Neuron (in vitro differentiated cells): Measurements from ENCODE around the gene PPP2R5E.
A peak's percentile ranks its signal among the peaks of the same experiment; 100 is the strongest.

Source experiments
- H2AFZ ChIP-seq: one replicate; pipeline ENCODE4 v1.6.1; 2013; ENCODE audit warnings: low read depth, mild to moderate bottlenecking, inconsistent platforms, low read length, moderate library complexity
- H3K27me3 ChIP-seq: one replicate; pipeline ENCODE4 v1.6.1; 2013; ENCODE audit warnings: low read length; ENCODE audit not compliant: insufficient read depth
- H3K36me3 ChIP-seq: one replicate; pipeline ENCODE4 v1.6.1; 2013; ENCODE audit warnings: low read length; ENCODE audit not compliant: insufficient read depth
- H3K4me1 ChIP-seq: one replicate; pipeline ENCODE4 v1.6.1; 2013; ENCODE audit warnings: low read length; ENCODE audit not compliant: insufficient read depth
- H3K4me3 ChIP-seq: 2 replicates; pipeline ENCODE4 v1.5.1; 2013; ENCODE audit warnings: mild to moderate bottlenecking, low read length, moderate library complexity
- H3K9me3 ChIP-seq: one replicate; pipeline ENCODE4 v1.6.1; 2013; ENCODE audit warnings: low read length

The PPP2R5E gene

GRCh38 chr14:63367742-63368364, 175.3 kb downstream of the PPP2R5E start:
- Histone ChIP-seq H3K36me3 (peaks cover 2% of the 10 kb centered on the region), H3K4me1 (peaks cover 1% of the 10 kb centered on the region), H3K27me3 (no peaks in the 10 kb centered on the region), H2AFZ (no peak overlapping the region), H3K4me3 (no peak overlapping the region), H3K9me3 (no peaks in the 10 kb centered on the region)

- Histone ChIP-seq H3K36me3 (no peaks in the 10 kb centered on the region), H3K4me3 (peak overlapping the region; percentile 17), H2AFZ (peak overlapping the region; percentile 63), H3K4me1 (peaks cover 14% of the 10 kb centered on the region), H3K27me3 (no peaks in the 10 kb centered on the region), H3K9me3 (no peaks in the 10 kb centered on the region)
Measured at GRCh38 chr14:63362389-63362819, 180.8 kb downstream of the PPP2R5E start.

GRCh38 chr14:63361790-63362189, 181.4 kb downstream of the PPP2R5E start:
- peaks cover 14% of the 10 kb centered on the region for H3K4me1 ChIP-seq
- no peaks in the 10 kb centered on the region for H3K36me3 ChIP-seq
- H2AFZ ChIP-seq: peak overlapping the region; percentile 63
- H3K27me3 ChIP-seq: no peaks in the 10 kb centered on the region
- peak overlapping the region; percentile 17 for H3K4me3 ChIP-seq
- H3K9me3 ChIP-seq: no peaks in the 10 kb centered on the region

- H3K36me3 ChIP-seq: no peaks in the 10 kb centered on the region
- no peak overlapping the region for H3K4me3 ChIP-seq
- H3K27me3 ChIP-seq: no peaks in the 10 kb centered on the region
- peaks cover 13% of the 10 kb centered on the region for H3K4me1 ChIP-seq
- no peaks in the 10 kb centered on the region for H3K9me3 ChIP-seq
- H2AFZ ChIP-seq: no peak overlapping the region
Measured at GRCh38 chr14:63357841-63358240, 185.3 kb downstream of the PPP2R5E start.

- no peaks in the 10 kb centered on the region for H3K27me3 ChIP-seq
- no peaks in the 10 kb centered on the region for H3K36me3 ChIP-seq
- H3K4me1 ChIP-seq: no peaks in the 10 kb centered on the region
- no peak overlapping the region for H3K4me3 ChIP-seq
- H3K9me3 ChIP-seq: no peaks in the 10 kb centered on the region
- no peak overlapping the region for H2AFZ ChIP-seq
Measured at GRCh38 chr14:63345826-63346225, 197.4 kb downstream of the PPP2R5E start.

- no peaks in the 10 kb centered on the region for H3K36me3 ChIP-seq
- H2AFZ ChIP-seq: no peak overlapping the region
- no peaks in the 10 kb centered on the region for H3K27me3 ChIP-seq
- no peak overlapping the region for H3K4me3 ChIP-seq
- no peaks in the 10 kb centered on the region for H3K4me1 ChIP-seq
- H3K9me3 ChIP-seq: peaks cover 2% of the 10 kb centered on the region
Measured at GRCh38 chr14:63344336-63344735, 198.8 kb downstream of the PPP2R5E start.

GRCh38 chr14:63343878-63344277, 199.3 kb downstream of the PPP2R5E start:
- H3K4me1 ChIP-seq: no peaks in the 10 kb centered on the region
- H3K4me3 ChIP-seq: no peak overlapping the region
- H3K27me3 ChIP-seq: no peaks in the 10 kb centered on the region
- no peaks in the 10 kb centered on the region for H3K36me3 ChIP-seq
- peaks cover 2% of the 10 kb centered on the region for H3K9me3 ChIP-seq
- no peak overlapping the region for H2AFZ ChIP-seq

- no peak overlapping the region for H3K4me3 ChIP-seq
- peaks cover 2% of the 10 kb centered on the region for H3K9me3 ChIP-seq
- no peaks in the 10 kb centered on the region for H3K36me3 ChIP-seq
- H3K4me1 ChIP-seq: no peaks in the 10 kb centered on the region
- H3K27me3 ChIP-seq: no peaks in the 10 kb centered on the region
- no peak overlapping the region for H2AFZ ChIP-seq
Measured at GRCh38 chr14:63342371-63342770, 200.8 kb downstream of the PPP2R5E start.

GRCh38 chr14:63328787-63329737, 214.1 kb downstream of the PPP2R5E start:
- Histone ChIP-seq H3K36me3 (no peaks in the 10 kb centered on the region), H3K27me3 (no peaks in the 10 kb centered on the region), H3K4me1 (no peaks in the 10 kb centered on the region), H3K9me3 (no peaks in the 10 kb centered on the region), H2AFZ (no peak overlapping the region), H3K4me3 (no peak overlapping the region)

- peaks cover 10% of the 10 kb centered on the region for H3K4me1 ChIP-seq
- no peak overlapping the region for H3K4me3 ChIP-seq
- H3K9me3 ChIP-seq: no peaks in the 10 kb centered on the region
- H2AFZ ChIP-seq: no peak overlapping the region
- no peaks in the 10 kb centered on the region for H3K27me3 ChIP-seq
- no peaks in the 10 kb centered on the region for H3K36me3 ChIP-seq
Measured at GRCh38 chr14:63326840-63327239, 216.3 kb downstream of the PPP2R5E start.

- no peaks in the 10 kb centered on the region for H3K9me3 ChIP-seq
- H3K4me1 ChIP-seq: peaks cover 10% of the 10 kb centered on the region
- no peak overlapping the region for H3K4me3 ChIP-seq
- no peak overlapping the region for H2AFZ ChIP-seq
- no peaks in the 10 kb centered on the region for H3K27me3 ChIP-seq
- no peaks in the 10 kb centered on the region for H3K36me3 ChIP-seq
Measured at GRCh38 chr14:63322897-63323573, 220.1 kb downstream of the PPP2R5E start.

GRCh38 chr14:63322472-63322871, 220.7 kb downstream of the PPP2R5E start:
- no peaks in the 10 kb centered on the region for H3K36me3 ChIP-seq
- H3K9me3 ChIP-seq: no peaks in the 10 kb centered on the region

More at GRCh38 chr14:63322472-63322871, 220.7 kb downstream of the PPP2R5E start:
- Histone ChIP-seq H3K4me1 (peaks cover 10% of the 10 kb centered on the region), H2AFZ (no peak overlapping the region), H3K4me3 (no peak overlapping the region), H3K27me3 (no peaks in the 10 kb centered on the region)
